ENCODE results near the gene USP3. TPM values are rescaled to one million over a fixed set of nuclear protein-coding genes. Genes with fewer than 3 reads are reported as not detected.

Gene USP3
- total and polyA plus RNA-seq, 2 of the 13 experiments (the other 11 are each of a cell fraction or from before 2014, with no cell fraction given), result 14.3 to 61.2 TPM

DNA sequence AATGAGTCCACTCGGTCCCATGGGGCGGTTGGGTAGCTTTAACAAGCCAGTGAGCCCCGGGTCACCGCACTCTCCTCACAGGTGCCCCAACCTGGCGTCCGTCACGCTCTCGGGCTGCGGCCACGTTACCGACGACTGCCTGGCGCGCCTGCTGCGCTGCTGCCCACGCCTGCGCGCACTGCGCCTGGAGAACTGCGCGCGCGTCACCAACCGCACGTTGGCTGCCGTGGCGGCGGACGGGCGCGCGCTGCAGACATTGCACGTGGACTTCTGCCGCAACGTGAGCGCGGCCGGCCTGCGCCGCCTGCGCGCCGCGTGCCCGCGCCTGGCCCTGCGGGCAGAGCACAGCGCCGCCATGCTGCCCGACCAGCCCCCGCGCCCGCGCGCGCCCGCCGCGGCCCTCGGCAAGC is 96.2 kb downstream of the USP3 start (continued):
- TF ChIP-seq CCDC6 (CRISPR knock-in tag; IDR thresholded peaks at IDR 0.05) (no peak; the same call in 1 of the 2 replicates), MXD3 (CRISPR knock-in tag; IDR thresholded peaks at IDR 0.05) (no peak; the same call in none of the 2 replicates), BHLHE40 (IDR thresholded peaks at IDR 0.05; ENCODE audit: low read length) (peak; percentile 84), NPAS2 (CRISPR knock-in tag; IDR thresholded peaks at IDR 0.05; ENCODE audit: borderline replicate concordance) (peak; percentile 71; the same call in 1 of the 2 replicates), TCF7 (IDR thresholded peaks at IDR 0.05; ENCODE audit: low read depth) (no peak), FOXK1 (CRISPR knock-in tag; IDR thresholded peaks at IDR 0.05; ENCODE audit: borderline replicate concordance, low read depth) (no peak), SIX4 (CRISPR knock-in tag; IDR thresholded peaks at IDR 0.05) (no peak), ZBTB14 (CRISPR knock-in tag; IDR thresholded peaks at IDR 0.05) (peak; percentile 98), PREB (CRISPR knock-in tag; IDR thresholded peaks at IDR 0.05) (no peak), SMARCC2 (IDR thresholded peaks at IDR 0.05) (no peak), CEBPG (CRISPR knock-in tag; IDR thresholded peaks at IDR 0.05) (no peak), ZNF703 (CRISPR knock-in tag; IDR thresholded peaks at IDR 0.05; ENCODE audit: borderline replicate concordance) (no peak), LCORL (IDR thresholded peaks at IDR 0.05) (no peak), LCORL (CRISPR knock-in tag; IDR thresholded peaks at IDR 0.05) (no peak), ZNF616 (CRISPR knock-in tag; IDR thresholded peaks at IDR 0.05; ENCODE audit: low read depth) (peak; percentile 81), ATM (IDR thresholded peaks at IDR 0.05; ENCODE audit: borderline replicate concordance) (no peak), ZNF614 (CRISPR knock-in tag; IDR thresholded peaks at IDR 0.05; ENCODE audit: borderline replicate concordance) (no peak)
- TF ChIP-seq, protein P1, sequence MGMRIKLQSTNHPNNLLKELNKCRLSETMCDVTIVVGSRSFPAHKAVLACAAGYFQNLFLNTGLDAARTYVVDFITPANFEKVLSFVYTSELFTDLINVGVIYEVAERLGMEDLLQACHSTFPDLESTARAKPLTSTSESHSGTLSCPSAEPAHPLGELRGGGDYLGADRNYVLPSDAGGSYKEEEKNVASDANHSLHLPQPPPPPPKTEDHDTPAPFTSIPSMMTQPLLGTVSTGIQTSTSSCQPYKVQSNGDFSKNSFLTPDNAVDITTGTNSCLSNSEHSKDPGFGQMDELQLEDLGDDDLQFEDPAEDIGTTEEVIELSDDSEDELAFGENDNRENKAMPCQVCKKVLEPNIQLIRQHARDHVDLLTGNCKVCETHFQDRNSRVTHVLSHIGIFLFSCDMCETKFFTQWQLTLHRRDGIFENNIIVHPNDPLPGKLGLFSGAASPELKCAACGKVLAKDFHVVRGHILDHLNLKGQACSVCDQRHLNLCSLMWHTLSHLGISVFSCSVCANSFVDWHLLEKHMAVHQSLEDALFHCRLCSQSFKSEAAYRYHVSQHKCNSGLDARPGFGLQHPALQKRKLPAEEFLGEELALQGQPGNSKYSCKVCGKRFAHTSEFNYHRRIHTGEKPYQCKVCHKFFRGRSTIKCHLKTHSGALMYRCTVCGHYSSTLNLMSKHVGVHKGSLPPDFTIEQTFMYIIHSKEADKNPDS (CRISPR knock-in tag; IDR thresholded peaks at IDR 0.05), result no peak
- TF ChIP-seq, protein P2, sequence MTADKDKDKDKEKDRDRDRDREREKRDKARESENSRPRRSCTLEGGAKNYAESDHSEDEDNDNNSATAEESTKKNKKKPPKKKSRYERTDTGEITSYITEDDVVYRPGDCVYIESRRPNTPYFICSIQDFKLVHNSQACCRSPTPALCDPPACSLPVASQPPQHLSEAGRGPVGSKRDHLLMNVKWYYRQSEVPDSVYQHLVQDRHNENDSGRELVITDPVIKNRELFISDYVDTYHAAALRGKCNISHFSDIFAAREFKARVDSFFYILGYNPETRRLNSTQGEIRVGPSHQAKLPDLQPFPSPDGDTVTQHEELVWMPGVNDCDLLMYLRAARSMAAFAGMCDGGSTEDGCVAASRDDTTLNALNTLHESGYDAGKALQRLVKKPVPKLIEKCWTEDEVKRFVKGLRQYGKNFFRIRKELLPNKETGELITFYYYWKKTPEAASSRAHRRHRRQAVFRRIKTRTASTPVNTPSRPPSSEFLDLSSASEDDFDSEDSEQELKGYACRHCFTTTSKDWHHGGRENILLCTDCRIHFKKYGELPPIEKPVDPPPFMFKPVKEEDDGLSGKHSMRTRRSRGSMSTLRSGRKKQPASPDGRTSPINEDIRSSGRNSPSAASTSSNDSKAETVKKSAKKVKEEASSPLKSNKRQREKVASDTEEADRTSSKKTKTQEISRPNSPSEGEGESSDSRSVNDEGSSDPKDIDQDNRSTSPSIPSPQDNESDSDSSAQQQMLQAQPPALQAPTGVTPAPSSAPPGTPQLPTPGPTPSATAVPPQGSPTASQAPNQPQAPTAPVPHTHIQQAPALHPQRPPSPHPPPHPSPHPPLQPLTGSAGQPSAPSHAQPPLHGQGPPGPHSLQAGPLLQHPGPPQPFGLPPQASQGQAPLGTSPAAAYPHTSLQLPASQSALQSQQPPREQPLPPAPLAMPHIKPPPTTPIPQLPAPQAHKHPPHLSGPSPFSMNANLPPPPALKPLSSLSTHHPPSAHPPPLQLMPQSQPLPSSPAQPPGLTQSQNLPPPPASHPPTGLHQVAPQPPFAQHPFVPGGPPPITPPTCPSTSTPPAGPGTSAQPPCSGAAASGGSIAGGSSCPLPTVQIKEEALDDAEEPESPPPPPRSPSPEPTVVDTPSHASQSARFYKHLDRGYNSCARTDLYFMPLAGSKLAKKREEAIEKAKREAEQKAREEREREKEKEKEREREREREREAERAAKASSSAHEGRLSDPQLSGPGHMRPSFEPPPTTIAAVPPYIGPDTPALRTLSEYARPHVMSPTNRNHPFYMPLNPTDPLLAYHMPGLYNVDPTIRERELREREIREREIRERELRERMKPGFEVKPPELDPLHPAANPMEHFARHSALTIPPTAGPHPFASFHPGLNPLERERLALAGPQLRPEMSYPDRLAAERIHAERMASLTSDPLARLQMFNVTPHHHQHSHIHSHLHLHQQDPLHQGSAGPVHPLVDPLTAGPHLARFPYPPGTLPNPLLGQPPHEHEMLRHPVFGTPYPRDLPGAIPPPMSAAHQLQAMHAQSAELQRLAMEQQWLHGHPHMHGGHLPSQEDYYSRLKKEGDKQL (CRISPR knock-in tag; IDR thresholded peaks at IDR 0.05; ENCODE audit: low read depth), result no peak
- TF ChIP-seq, protein P3, sequence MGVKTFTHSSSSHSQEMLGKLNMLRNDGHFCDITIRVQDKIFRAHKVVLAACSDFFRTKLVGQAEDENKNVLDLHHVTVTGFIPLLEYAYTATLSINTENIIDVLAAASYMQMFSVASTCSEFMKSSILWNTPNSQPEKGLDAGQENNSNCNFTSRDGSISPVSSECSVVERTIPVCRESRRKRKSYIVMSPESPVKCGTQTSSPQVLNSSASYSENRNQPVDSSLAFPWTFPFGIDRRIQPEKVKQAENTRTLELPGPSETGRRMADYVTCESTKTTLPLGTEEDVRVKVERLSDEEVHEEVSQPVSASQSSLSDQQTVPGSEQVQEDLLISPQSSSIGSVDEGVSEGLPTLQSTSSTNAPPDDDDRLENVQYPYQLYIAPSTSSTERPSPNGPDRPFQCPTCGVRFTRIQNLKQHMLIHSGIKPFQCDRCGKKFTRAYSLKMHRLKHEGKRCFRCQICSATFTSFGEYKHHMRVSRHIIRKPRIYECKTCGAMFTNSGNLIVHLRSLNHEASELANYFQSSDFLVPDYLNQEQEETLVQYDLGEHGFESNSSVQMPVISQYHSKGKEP (CRISPR knock-in tag; IDR thresholded peaks at IDR 0.05), result 0 out of 2 replicates have a peak, but pooled peaks have one; percentile 51

All from HepG2 (cell line).